Measurements from ENCODE around the gene KIF19. TPM values are rescaled to one million over a fixed set of nuclear protein-coding genes. Genes with fewer than 3 reads are reported as not detected.

KIF19 gene
- total and polyA plus RNA-seq, 10 of the 15 experiments (the other 5 are each of a cell fraction or from before 2014, with no cell fraction given): 0.06 to 0.07 TPM; not detected in 8

GRCh38 chr17:74387365-74388218, 61.6 kb downstream of the KIF19 start:
- no peak overlapping the region for H2AFZ ChIP-seq (ENCODE audit: control insufficient read depth, low read depth, low read length)
- no TSS peak for BruUV-seq (replicated peaks)
- H3K9me3 ChIP-seq (replicated peaks; ENCODE audit: control insufficient read depth, insufficient read depth, low read length): no peaks in the 10 kb centered on the region
- ChIA-PET RAD21 (ENCODE audit: unreplicated experiment) (no interaction called here), CTCF (interaction anchor here (1.3 to 1.6 kb wide), 3 partner anchors 19 to 146 kb away, joined by 3 to 5 read pairs (median 5); no protein-coding TSS in a partner anchor), SMC1A (ENCODE audit: uncharacterized antibody, unreplicated experiment) (no interaction called here), POLR2A (no interaction called here)
- H3K27me3 ChIP-seq (replicated peaks in 1 of 2; ENCODE audit: control insufficient read depth in 2 of 2, insufficient read depth in 2 of 2, low read length in 1 of 2): no peaks in the 10 kb centered on the region
- FAIRE-seq: no peak
- H3K9ac ChIP-seq (ENCODE audit: control insufficient read depth, insufficient read depth, low read length): no peak overlapping the region
- no peaks in the 10 kb centered on the region for H3K36me3 ChIP-seq (ENCODE audit: control insufficient read depth in 2 of 2, insufficient read depth in 2 of 2, low read length in 1 of 2)
- in situ Hi-C loops (cut with MboI) (no loop called here), intact Hi-C loops (cut with micrococcal nuclease; ENCODE audit: unreplicated experiment) (no loop called here)
- no peaks in the 10 kb centered on the region for H4K20me1 ChIP-seq (ENCODE audit: control insufficient read depth, insufficient read depth)
- no peak overlapping the region for H3K27ac ChIP-seq (ENCODE audit: control insufficient read depth, insufficient read depth)
- 51% methylated on average over 17 of the region's 17 CpGs for WGBS (ENCODE audit: insufficient coverage, insufficient replicate concordance, low lambda C conversion rate, missing lambda C conversion rate)
- ATAC-seq: no peak
- no peaks in the 10 kb centered on the region for H3K79me2 ChIP-seq (ENCODE audit: control insufficient read depth, insufficient read depth, low read length)
- no peak for TF ChIP-seq SMAD5 (IDR thresholded peaks at IDR 0.05; ENCODE audit: low read depth)
- TF ChIP-seq NFXL1 (IDR thresholded peaks at IDR 0.05; ENCODE audit: borderline replicate concordance): no peak
- no peak for TF ChIP-seq GABPA (IDR thresholded peaks at IDR 0.05; ENCODE audit: low read depth)
- no peak for TF ChIP-seq IRF4 (IDR thresholded peaks at IDR 0.05; ENCODE audit: low read depth, low read length)
- TF ChIP-seq SRF (IDR thresholded peaks at IDR 0.05; ENCODE audit: low read depth in 2 of 2, low read length in 2 of 2): no peak
- TF ChIP-seq ESRRA (IDR thresholded peaks at IDR 0.05; ENCODE audit: low read length): no peak
- TF ChIP-seq ZNF687 (IDR thresholded peaks at IDR 0.05): no peak
- no peak for TF ChIP-seq SMC3 (IDR thresholded peaks at IDR 0.05; ENCODE audit: borderline replicate concordance, low read length)
- TF ChIP-seq PAX8 (IDR thresholded peaks at IDR 0.05): no peak
- TF ChIP-seq SP1 (IDR thresholded peaks at IDR 0.05; ENCODE audit: low read depth, low read length): no peak
- TF ChIP-seq ATF3 (IDR thresholded peaks at IDR 0.05; ENCODE audit: borderline replicate concordance, extremely low read depth, low read depth, low read length): no peak
- TF ChIP-seq FOXM1 (IDR thresholded peaks at IDR 0.05; ENCODE audit: low read depth, low read length): no peak
- TF ChIP-seq EP300 (IDR thresholded peaks at IDR 0.05; ENCODE audit: borderline replicate concordance in 1 of 2, control insufficient read depth in 1 of 2, low read depth in 2 of 2, low read length in 2 of 2): no peak
- TF ChIP-seq EGR1 (IDR thresholded peaks at IDR 0.05; ENCODE audit: borderline replicate concordance in 1 of 2, low read depth in 2 of 2, low read length in 2 of 2): no peak
- TF ChIP-seq TCF3 (IDR thresholded peaks at IDR 0.05; ENCODE audit: borderline replicate concordance, insufficient read depth, low read depth, low read length): no peak
- H3K4me3 ChIP-seq: no peak overlapping the region
- H3K4me2 ChIP-seq (ENCODE audit: control insufficient read depth, insufficient read depth): no peak overlapping the region
- H3K4me1 ChIP-seq (ENCODE audit: control insufficient read depth, insufficient read depth, low read length): no peaks in the 10 kb centered on the region
- DNase-seq (ENCODE audit: low read depth, low spot score): no peak
